ENCODE data around the gene CD2BP2.
"Not testable (repeated sequence)": the region's sequence is repeated elsewhere in the genome, so short reads cannot be mapped to it uniquely, and the experiment has no call there.

The CD2BP2 gene

DNA sequence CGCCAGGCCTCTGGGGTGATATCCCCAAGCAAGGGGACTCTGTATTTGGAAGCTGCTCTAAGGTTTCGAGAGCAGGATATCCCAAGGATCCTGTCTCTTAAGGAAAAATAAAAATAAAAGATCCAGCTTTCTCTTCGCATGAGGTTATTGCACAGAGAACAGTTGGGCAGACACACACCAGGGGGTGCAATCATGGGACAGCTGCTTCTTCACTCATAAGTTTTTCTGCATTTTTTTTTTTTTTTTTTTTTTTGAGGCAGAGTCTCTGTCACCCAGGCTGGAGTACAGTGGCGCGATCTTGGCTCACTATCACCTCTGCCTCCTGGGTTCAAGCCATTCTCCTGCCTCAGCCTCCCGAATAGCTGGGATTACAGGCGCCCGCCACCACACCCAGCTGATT lies 13.1 kb downstream of the CD2BP2 start:
- DNase-seq (ENCODE audit: low read depth) = not testable (repeated sequence)

GRCh38 chr16:30340621-30341020 lies 14.5 kb downstream of the CD2BP2 start:
- no peak for DNase-seq (ENCODE audit: low read depth)

DNA sequence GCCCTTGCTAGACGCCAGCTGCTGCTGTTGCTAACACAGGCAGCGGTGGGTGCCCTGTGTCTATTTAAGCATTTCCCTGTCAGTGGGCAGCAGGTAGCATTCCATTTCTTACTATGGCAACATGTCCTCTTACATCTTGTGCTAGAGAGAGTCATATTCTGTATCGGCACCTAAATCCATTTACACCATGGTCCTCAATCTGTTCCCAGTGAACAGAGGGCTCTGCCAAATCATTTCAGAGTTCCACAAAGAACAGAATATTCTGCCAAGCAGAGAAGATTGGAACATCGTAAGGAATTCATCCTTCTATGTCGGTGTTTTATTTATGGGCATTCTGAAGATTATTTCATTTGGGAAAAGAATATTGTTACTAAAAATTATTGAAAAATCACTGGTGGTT lies 16.4 kb downstream of the CD2BP2 start:
- DNase-seq (ENCODE audit: low read depth) = not testable (repeated sequence)

DNA sequence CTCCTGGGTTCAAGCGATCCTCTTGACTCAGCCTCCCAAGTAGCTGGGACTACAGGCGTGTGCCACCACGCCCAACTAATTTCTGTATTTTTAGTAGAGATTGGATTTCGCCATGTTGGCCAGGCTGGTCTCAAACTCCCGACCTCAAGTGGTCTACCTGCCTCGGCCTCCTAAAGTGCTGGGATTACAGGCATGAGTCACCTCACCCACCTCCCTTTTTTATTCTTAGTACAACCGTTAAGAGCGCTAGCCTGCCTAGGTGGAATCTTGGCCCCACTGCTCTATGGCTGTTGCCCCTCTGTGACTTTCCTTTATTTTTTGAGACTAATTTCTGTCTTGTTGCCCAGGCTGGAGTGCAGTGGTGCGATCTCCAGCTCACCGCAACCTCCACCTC lies 17.1 kb downstream of the CD2BP2 start:
- DNase-seq (ENCODE audit: low read depth) = not testable (repeated sequence)

GRCh38 chr16:30335598-30336474 lies 19.3 kb downstream of the CD2BP2 start:
- DNase-seq (ENCODE audit: low read depth) = no peak

GRCh38 chr16:30335028-30335597 lies 20.0 kb downstream of the CD2BP2 start:
- DNase-seq (ENCODE audit: low read depth) = peak; percentile 61

GRCh38 chr16:30334473-30334989 lies 20.6 kb downstream of the CD2BP2 start:
- DNase-seq (ENCODE audit: low read depth) = peak; percentile 53

- DNase-seq (ENCODE audit: low read depth) = not testable (repeated sequence)
Observed at GRCh38 chr16:30324220-30324619, 30.9 kb downstream of the CD2BP2 start.

DNA sequence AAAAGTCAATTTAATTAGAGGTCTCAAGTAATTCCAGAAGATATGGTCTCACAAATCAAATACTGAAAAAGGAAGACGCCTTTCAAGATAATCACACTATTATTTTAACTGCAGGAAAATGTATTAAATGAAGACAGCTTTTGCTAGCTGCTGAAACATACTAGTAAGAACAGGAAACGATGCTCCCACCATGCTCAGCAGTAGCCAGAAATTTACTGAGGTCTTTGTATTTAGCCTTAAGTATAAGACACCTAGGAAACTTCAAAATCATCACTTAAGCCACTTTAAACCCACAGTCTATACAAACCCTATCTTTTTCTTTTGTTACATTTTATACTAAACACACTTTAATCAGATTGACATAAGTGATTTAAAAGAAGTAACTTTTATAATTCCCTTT lies 36.5 kb downstream of the CD2BP2 start:
- not testable (repeated sequence) for DNase-seq (ENCODE audit: low read depth)

GRCh38 chr16:30310937-30311336 lies 44.2 kb downstream of the CD2BP2 start:
- DNase-seq (ENCODE audit: low read depth) = not testable (repeated sequence)

GRCh38 chr16:30309255-30309654 lies 45.9 kb downstream of the CD2BP2 start:
- DNase-seq (ENCODE audit: low read depth) = not testable (repeated sequence)

Measured in stimulated activated CD8-positive, alpha-beta memory T cell treated with anti-CD3 and anti-CD28 coated beads, Interleukin-15, amount 100 ng/mL, for 24 hours (primary cell).